ENCODE measurements around the gene CADM4.
"Not testable (repeated sequence)": the region's sequence is repeated elsewhere in the genome, so short reads cannot be mapped to it uniquely, and the experiment has no call there.

The CADM4 gene

GRCh38 chr19:43607238-43608205 lies 32.1 kb downstream of the CADM4 start:
- no peak overlapping the region for H3K4me3 ChIP-seq (replicated peaks; ENCODE audit: low read depth, low read length)
- no peak for TF ChIP-seq CTCF (IDR thresholded peaks at IDR 0.05; ENCODE audit: low read length, missing control alignments)
- DNase-seq (ENCODE audit: low read depth) = no peak

GRCh38 chr19:43606569-43607229 lies 33.0 kb downstream of the CADM4 start:
- DNase-seq (ENCODE audit: low read depth) = no peak
- H3K4me3 ChIP-seq (replicated peaks; ENCODE audit: low read depth, low read length) = no peak overlapping the region
- no peak for TF ChIP-seq CTCF (IDR thresholded peaks at IDR 0.05; ENCODE audit: low read length, missing control alignments)

DNA sequence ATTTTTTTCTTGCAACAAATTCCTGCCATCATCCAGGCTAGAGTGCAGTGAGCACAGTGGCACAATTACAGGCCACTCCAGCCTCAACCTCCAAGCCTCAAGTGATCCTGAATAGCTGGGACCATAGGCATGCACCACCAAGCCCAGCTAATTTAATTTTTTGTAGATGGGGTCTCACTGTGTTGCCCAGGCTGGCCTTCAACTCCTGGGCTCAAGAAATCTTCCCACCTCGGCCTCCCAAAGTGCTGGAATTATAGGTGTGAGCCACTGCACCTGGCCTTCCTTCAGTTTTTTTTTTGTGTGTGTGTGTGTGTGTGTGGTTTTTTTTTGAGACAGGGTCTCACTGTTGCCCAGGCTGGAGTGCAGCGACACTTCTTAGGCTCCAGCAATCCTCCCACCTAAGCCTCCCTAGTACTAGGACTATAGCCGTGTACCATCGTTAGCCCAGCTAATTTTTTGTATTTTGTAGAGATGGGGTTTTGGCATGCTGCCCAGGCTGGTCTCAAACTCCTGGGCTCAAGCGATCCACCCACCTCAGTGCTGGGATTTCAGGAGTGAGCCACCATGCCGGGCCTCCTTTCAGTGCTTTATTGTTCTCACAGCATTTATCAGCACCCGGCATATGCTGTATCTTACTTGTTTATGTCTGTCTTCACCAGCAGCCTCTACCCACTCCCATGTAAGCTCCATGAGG lies 33.6 kb downstream of the CADM4 start:
- H3K4me3 ChIP-seq (replicated peaks; ENCODE audit: low read depth, low read length) = no peak overlapping the region
- no peak for TF ChIP-seq CTCF (IDR thresholded peaks at IDR 0.05; ENCODE audit: low read length, missing control alignments)

GRCh38 chr19:43600326-43600725 lies 39.3 kb downstream of the CADM4 start:
- not testable (repeated sequence) for H3K4me3 ChIP-seq (replicated peaks; ENCODE audit: low read depth, low read length); DNase-seq (ENCODE audit: low read depth)

More for the DNA sequence above, 33.6 kb downstream of the CADM4 start:
- no peak for DNase-seq (ENCODE audit: low read depth)

GRCh38 chr19:43599635-43600295 lies 39.9 kb downstream of the CADM4 start:
- H3K4me3 ChIP-seq (replicated peaks; ENCODE audit: low read depth, low read length) = no peak overlapping the region
- no peak for TF ChIP-seq CTCF (IDR thresholded peaks at IDR 0.05; ENCODE audit: low read length, missing control alignments)
- no peak for DNase-seq (ENCODE audit: low read depth)

DNA sequence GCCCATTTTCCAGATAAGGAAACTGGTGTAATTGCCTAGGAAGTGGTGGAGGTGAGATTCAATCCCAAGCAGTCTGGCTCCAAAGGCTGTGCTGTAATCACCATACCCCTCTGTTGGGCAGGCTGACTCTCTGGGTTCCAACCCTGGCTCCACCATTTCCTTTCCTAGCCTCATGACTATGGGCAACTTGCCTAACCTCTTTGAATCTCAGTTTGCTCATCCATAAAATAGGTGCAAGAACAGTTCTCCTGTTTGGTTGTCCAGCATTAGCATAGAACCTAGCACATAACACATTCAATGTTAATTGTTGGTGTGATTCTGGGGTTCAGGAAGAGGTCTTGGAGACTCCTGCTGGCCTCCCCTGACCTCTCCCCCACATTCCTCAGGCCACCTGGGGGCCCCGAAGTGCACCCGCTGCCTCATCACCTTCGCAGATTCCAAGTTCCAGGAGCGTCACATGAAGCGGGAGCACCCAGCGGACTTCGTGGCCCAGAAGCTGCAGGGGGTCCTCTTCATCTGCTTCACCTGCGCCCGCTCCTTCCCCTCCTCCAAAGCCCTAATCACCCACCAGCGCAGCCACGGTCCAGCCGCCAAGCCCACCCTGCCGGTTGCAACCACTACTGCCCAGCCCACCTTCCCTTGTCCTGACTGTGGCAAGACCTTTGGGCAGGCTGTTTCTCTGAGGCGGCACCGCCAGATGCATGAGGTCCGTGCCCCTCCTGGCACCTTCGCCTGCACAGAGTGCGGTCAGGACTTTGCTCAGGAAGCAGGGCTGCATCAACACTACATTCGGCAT lies 41.0 kb downstream of the CADM4 start:
- no peak for TF ChIP-seq CTCF (IDR thresholded peaks at IDR 0.05; ENCODE audit: low read length, missing control alignments)
- no peak overlapping the region for H3K4me3 ChIP-seq (replicated peaks; ENCODE audit: low read depth, low read length)
- DNase-seq (ENCODE audit: low read depth) = no peak
